NOMO-1 treated with dmso at 0.1 percent for 144 hours (cell line): ENCODE results near the gene CPNE6.
A peak's percentile ranks its signal among the peaks of the same experiment; 100 is the strongest.

Experiments used
- DNase-seq: peaks from one replicate; lab custom pipeline; 2025; ENCODE audit not compliant: unreplicated experiment; lab: John Stamatoyannopoulos, UW

Gene CPNE6

DNA sequence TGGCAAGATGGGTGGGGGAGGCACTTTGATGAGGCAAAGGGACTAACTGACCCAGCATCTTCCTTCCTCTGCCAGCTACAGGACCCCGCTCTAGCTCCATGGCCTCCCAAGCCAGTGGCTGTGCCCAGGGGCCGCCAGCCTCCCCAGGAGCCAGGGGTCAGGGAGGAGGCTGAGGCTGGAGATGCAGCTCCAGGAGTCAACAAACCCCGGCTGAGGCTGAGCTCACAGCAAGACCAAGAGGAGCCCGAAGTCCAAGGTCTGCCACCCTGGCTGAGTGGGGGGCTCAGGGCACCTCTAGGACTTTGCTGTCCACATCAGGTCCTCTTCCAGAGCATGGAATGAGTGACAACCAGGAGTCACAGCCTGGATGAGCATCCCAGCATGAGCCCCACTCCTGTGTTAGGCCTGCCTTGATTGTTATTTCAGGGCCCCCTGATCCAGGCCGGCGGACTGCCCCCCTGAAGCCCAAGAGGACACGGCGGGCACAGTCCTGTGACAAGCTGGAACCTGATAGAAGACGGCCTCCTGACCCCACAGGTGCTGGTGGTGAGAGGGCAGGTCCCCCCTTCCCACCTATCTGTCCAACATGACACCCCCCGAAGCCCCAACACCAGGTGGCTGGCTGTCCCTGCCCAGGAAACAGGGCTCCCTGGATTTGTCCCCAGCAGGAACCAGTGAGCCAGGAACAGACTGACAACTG is 2.5 kb upstream of the CPNE6 start:
- no peak for DNase-seq

DNA sequence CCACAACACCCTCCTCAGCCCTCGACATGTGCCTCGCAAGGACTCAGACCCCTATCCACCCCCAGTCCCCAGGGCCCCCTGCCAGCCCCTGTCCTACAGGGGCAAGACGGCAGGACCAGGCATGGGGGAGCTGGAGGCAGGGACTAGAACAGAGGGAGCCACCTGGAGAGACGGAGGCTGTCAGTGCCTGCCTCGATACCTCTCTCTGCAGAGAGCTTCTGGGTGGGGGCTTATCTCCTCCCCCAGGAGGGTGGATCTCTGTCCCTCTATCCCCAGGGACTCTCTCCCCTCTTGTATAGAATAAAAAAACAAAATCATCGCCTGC is 2.0 kb upstream of the CPNE6 start:
- no peak for DNase-seq

DNA sequence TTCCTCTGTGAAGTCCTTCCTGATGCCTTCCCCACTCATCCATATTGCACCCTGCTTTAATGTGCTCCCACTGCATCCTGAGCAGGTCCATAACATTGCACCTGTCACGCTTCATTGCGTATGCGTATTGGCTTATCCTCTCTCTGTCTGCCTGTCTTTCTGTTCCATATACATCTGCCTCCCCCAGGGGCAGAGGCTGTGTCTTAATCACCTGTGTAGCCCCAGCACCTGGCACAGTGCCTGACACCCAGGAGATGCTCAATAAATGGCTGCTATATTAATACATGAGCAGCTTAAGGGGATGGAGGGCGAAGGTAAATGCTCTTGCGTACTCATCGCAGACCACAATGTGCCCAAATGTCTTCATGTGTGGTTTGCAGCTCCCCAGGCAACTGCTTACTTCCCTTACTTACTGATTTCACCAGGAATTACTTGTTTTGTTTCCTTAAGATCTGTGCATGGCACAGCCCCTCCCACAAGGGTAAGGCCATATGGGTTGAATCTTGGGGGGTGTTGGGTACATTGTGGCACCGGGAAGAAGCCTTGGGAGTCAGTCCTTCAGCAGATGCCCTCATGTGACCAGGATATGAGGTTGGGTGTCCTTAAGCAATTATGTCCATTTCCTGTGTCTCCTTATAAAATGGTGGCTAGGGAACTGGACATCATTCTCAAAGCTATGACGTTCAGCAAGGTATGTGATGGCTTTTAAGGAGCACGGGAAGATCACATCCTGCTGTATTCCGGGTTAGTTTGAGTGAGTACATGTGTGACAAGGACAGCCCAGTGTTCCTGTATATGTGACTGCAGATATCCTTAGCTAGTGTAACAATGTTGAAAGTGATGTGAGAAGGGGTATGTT is 848 bp upstream of the CPNE6 start:
- DNase-seq, result no peak

DNA sequence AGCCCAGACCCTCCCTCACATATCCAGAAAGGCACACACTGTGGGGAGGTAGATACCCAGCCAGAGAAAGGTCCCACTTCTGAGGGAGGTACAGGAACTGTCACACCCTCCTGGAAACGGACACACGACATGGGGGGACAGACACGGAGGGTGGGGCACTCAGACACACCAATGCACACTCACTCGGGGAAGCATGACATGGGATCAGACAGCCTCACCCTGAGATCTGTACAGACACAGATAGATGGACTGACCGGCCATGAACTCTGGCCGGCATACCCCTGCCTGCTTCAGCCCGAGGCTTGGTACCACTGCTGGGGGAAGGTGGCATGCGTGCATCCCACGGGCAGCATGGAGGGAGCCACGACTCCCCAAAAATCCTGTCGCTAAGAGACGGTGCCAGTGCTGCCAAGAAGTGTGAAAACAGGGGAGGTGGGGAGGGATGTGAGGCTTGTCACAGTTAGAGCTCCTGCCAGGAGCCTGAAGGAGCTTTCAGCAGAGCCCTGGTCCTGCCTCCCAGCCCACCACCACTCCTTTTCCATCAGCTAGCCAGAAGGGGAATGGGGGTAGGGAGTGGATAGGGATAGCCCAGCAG is 571 bp downstream of the CPNE6 start:
- DNase-seq, result no peak

DNA sequence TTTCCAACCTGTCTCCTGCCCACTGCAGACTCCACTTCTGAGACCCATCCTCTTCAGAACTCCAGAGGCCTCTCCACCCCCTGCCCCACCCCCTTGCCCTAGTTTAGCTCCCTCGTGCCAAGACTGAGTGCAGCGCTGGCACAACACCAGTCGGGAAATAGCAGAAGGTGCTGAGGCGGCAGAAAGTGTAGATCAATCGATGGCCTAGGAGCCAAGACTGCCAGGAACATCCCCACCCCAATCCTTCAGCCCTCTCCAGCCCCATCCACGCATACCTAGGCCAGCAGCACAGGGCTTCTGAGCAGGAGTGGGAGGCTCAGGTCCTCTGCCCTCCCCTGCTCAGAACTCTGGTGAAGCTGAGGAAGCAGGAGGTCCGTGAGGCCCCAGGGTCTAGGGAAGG is 1.1 kb downstream of the CPNE6 start:
- DNase-seq, result no peak

DNA sequence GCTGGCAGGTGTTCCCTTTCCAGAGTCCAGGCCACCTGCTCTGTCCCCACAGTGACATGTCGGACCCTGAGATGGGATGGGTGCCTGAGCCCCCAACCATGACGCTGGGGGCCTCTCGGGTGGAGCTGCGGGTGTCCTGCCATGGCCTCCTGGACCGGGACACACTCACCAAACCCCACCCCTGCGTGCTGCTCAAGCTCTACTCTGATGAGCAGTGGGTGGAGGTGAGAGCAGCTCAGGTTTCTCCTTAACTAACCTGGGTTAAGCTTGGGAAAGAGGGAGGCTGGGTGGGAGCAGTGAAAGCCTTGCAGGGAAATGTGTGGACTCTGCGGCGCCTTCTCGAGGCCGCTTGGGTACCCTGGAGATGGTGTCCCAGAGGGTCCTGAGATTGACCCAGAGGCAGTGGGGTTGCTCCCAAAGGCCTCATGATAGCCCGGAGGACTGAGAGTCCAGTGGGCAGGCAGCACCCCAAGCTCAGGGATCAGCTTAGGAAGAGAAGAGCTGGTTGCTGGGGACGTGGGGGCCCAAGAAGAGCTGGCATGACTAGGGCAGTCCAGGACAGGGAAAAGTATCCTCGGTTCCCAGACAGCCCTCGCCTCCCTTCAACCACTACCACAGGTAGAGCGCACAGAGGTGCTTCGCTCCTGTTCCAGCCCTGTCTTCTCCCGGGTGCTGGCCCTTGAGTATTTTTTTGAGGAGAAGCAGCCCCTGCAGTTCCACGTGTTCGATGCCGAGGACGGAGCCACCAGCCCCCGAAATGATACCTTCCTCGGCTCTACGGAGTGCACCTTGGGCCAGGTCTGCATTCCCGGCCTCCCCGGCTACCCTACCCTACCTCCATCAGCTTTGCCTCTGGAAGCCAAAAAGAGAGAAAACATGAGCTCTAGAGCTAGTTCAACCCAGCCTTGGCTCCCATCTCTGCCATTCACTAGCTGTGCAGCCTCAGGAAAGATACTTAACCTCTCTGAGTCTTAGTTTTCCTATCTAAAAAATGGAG is 1.8 kb downstream of the CPNE6 start:
- no peak for DNase-seq

DNA sequence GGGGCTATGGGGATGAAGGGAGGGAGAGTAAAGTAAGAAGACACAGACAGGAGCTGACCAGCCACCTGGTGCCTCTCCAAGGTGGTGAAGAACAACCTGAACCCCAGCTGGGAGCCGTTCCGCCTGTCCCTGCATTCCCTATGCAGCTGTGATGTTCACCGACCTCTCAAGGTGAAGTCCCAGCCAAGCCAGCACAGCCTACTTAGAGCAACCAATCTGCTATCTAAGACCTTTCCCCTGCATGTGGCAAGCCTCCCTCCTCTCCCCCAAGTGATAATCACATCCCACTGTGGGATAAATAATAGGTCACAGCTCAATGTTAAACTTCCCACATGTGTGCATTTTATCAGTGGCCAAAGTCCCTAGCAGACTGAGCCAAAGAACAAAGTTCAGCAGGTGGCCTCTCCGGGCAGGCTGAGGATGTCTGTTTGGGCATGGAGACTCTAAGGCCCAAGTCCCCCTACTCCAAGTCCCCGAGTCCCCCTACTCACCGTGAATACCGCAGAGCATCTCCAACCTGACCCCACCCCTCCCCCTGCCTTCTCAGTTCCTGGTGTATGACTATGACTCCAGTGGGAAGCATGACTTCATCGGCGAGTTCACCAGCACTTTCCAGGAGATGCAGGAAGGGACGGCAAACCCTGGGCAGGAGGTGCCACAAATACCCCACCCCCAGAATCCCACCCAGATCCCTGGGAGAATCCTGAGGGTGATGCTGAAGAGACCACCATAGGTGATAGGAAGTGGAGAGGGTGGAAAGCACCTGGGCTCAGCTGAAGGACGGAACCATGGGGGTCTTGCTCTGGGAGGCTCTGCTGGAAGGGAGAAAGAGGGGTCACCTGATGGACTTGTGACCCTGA is 3.5 kb downstream of the CPNE6 start:
- no peak for DNase-seq

DNA sequence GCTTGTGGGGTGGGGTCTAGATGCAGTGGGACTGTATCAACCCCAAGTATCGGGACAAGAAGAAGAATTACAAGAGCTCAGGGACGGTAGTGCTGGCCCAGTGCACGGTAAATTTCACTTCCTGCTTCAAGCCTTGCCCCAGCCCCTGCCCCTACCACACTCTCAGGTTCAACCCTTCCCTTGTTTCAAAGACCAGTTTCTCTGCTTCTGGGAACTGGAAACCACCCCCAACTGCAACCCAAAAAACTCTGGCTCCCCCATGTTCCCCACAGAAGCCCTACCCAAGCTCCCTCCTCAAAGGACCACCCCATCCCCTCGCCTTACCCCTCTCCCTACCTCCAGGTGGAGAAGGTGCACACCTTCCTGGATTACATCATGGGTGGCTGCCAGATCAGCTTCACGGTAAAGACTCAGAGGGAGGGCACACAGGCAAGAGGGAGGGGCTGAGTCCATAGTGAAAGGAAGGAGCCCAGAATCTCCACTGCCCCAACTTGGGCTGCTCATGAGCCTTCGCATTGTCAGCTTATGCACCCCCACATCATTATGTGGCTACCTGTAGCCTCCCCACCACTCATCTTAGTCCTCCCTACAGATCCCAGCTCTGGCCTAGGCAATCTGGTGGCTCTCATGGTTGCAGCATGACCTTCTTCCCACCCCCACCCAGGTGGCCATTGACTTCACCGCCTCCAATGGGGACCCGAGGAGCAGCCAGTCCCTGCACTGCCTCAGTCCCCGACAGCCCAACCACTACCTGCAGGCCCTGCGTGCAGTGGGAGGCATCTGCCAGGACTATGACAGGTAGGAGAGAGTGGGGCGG is 4.3 kb downstream of the CPNE6 start:
- no peak for DNase-seq

DNA sequence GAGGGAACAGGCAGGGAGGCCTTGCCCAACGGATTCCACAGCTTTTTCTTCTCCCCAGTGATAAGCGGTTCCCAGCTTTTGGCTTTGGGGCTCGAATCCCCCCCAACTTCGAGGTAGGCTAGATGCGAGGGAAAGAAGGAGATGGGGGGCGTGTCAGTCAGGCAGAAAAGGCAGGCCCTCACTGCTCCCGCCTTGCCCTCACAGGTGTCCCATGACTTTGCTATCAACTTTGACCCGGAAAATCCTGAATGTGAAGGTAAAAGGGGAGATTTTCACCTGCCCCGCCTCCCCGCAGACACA is 4.9 kb downstream of the CPNE6 start:
- no peak for DNase-seq

DNA sequence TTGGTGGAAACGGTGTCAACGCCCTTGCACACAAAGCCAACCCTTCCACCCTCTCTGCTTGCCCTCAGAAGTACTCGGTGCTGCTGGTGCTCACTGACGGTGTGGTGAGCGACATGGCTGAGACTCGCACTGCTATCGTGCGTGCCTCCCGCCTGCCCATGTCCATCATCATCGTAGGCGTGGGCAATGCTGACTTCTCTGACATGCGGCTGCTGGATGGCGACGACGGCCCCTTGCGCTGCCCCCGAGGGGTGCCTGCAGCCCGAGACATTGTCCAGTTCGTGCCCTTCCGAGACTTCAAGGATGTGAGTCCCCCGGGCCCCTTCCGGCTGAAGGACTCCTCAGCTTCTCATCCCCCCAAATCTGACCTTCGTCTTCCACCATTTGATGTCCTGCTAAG is 5.7 kb downstream of the CPNE6 start:
- DNase-seq, result no peak

DNA sequence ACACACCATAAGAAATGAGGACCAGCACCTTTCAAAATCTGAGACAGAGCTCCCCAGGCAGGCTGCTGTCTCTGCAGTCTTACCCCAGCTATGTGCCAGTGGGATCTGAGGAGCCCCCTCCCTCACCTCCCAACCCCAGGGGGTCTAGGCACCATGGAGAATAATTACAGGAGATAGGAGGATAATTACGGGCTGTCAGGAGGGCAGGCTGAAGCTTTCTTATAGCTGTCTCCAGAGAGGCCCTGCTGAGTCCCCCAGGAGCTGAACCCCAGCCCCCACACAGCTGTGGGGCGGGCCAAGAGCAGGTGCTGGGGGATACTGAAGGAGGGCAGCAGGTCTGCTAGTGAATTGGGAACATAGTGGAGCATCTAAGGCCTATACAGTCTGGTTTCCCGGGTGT is 6.8 kb downstream of the CPNE6 start:
- no peak for DNase-seq

DNA sequence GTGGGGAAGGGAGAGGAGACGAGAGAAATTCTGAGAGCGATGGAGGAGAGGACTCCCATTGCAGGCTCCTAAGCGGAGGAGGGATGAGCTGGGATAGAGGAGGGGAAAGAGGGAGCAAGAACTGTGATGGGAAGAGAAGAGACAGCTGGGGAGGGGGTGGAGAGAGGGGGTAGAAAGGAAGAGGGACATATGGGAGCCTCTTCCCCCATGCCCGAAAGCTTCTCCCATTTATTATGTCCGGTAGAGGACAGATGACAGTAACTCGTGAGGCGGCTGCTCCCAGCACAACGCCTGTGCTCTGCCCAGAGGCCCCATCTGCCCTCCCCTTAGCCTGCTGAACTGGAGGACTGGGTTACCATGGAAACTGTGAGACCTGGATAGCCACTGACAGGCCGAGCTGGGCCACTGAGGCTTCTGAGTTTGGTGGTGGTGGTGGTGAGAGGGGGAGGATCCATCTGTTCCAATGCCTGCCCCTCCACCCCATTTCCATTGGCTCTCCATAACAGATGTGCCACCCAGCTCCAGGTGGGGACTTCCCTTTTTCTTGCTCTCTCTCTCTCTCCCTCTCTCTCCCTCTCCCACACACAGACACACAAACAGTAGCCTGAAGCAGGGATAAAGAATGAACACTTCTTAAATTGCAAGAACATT is 8.3 kb downstream of the CPNE6 start:
- no peak for DNase-seq

DNA sequence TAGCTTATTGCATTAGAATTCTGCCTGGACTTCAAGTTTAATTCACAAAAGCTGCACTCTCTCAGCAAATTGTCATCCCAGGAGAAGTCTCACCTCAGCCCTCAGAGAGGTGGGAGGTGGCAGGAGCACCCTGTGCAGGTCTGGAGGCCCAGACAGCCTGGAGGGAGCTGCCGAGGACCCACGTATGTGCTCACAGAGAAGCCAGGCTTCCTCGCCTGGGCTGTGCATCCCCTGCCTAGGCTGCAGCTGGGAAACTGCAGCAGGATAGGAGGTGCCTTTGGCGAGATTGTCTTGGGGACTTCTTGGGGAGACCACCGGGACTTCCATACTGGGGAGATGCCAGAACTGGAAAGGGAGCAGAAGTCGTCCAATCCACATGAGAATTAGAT is 8.8 kb downstream of the CPNE6 start:
- no peak for DNase-seq

DNA sequence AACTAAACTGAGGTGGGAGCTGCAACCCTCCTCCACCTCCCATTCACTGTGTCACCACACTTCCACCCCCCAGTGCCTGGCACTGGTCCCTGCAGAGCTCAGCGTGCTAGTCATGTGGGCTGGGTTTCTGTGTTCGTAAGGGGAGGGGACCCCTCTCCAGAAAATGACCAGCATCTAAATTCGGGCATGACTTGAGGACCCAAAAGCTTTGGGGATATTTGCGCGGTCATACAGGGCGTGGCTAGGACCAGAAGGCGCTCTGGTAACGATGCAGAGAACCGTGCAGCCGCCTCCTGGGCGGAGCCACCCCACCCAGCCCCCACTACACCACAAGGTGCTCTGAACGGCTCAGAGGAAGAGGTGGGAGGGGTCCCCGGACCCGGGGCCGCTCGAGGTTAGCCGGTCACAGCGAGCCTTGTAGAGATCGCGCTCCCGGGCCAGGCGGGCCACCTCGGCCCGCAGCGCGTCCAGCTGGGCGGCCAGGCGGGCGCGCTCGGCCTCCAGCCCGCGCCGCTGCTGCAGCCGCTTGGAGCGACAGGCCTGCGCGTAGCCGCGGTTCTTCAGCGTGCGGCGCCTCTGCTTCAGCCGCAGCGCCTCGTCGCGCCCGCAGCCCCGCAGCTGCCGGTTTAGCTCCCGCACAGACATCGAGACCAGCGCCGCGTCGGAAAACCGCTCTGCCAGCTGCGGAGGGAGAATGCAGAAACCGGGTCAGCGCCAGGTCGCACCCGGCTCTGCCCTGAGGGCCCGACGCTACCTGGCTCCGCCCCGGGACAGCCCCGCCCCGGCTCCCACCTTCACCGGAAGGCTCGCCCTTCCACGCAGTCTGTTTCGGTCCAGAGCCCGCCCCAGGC is 9.8 kb downstream of the CPNE6 start:
- DNase-seq, result peak; percentile 15

DNA sequence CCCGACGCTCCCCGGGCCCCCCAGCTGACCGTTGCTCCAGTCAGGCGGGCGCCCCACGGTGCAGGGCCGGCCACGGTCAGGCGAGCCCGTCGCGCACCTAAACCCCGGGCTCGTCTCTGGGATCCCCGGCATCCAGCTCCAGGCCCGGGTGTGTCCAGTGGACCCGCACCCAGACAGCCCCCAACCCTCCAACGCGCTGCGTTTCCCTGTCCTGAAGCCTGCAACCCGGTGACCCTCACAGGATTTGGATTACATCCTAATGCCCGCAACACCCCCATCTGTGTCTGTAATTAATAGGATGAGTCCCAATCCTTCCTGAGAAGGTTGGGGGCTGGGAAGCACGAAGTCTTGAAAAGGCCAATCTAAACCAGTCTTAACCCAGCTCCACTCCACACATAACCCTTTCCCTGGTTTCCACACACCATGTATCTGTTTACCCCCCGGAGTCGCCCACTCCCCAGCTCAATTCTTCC is 10.4 kb downstream of the CPNE6 start:
- no peak for DNase-seq

DNA sequence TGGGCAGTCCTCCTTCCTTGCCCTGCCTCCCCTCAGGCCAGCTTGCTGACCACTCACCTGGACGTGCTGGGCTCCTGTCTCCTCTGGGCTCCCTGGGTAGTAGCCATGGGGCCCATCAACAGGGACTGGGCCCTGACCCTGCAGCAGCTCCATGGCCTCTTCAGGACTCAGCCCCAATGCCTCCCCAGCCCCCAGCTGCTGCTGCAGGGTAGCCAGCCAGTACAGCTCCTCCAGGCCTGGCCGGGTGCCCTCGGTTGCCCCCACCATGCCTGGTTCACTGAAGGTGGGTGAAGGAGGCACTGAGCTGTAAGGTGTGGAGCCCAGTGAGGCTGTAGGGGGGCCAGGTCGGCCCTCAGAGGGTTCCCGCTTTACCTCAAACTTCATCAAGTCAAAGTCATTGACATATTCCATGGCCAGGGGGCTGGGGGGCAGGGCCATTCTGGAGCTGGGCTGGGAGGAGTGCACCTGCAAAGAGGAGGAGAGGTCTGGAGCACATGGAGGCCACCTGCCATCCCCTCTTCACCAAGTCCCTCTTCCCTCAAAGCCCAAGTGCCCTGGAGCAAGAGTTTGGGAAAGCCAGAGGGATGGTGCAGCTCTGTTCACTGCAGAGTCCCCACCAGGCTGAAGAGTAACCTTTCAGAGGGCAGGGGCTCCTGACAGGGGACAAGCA is 11.2 kb downstream of the CPNE6 start:
- DNase-seq, result no peak

DNA sequence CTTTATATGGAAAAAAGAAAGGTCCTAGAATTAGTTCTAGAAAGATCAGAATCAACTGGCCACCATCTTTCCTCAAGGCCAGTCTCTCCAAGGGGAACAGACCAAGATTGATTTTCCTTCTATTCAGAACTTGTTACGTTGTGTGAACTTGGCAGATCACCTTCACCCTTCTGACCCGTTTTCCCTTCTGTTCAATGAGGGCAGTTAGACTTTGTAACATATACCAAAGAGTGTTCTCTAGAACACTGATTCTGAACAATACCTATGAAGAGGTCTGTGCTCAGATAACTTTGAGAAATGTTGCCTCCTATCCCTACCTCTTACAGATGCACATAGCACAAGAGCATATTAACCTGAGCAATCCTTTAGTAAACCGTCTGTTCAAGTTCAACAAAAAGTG is 12.1 kb downstream of the CPNE6 start:
- no peak for DNase-seq

DNA sequence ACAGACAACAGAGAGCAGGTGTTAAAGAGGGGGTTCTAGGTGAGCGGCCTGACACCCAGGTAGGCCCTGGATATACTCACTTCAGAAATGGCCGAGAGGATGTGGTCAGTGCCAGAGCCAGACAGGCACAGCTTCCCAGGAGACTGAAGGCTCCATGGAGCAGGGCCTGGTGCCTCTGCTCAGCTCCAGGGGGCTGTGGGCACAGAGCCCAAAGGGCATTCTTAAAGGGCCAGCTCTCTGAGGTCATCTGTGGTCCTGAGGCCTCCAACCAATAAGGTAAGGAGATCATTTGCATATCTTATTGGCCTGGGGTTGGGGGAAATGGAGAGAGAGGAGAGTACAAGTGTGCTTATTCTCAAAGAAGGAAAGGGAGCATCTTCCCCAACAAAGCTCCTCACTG is 13.1 kb downstream of the CPNE6 start:
- no peak for DNase-seq
